ENCODE measurements around the gene CCDC154. TPM values are rescaled to one million over a fixed set of nuclear protein-coding genes. Genes with fewer than 3 reads are reported as not detected.

CCDC154 gene
- total and polyA plus RNA-seq, 2 of the 4 experiments (the other 2 are of a cell fraction): 0.09 TPM; not detected in 1

- 88% methylated on average over 3 of the region's 13 CpGs; no CpG with 5 or more reads in 1 of the 2 experiments for WGBS, 2 experiments (ENCODE audit: extremely low coverage in 2 of 2, insufficient read length in 1 of 2)
- no peak overlapping the region for H2AFZ ChIP-seq (replicated peaks; ENCODE audit: low read length, poor library complexity)
- in situ Hi-C loops (cut with MboI; ENCODE audit: low sequenced_read_pairs) (no loop called here), intact Hi-C loops (cut with micrococcal nuclease) (no loop called here), dilution Hi-C loops (cut with HindIII; ENCODE audit: low sequenced_read_pairs, unreplicated experiment) (no loop called here)
- H3K4me1 ChIP-seq (ENCODE audit: control insufficient read depth, insufficient read depth, low read length): no peaks in the 10 kb centered on the region
- no peak overlapping the region for H4K8ac ChIP-seq (ENCODE audit: low read depth in 2 of 2, low read length in 2 of 2)
- ChIA-PET POLR2A (ENCODE audit: unreplicated experiment) (no interaction called here), CTCF (no interaction called here)
- H3K4me2 ChIP-seq (ENCODE audit: low read depth, low read length): no peak overlapping the region
- no peak overlapping the region for H3K56ac ChIP-seq (ENCODE audit: extremely low read depth, insufficient read depth, low read length)
- H2AK9ac ChIP-seq (replicated peaks; ENCODE audit: low read depth, low read length, poor library complexity): peak overlapping the region; percentile 42
- no peak overlapping the region for H3K23ac ChIP-seq (ENCODE audit: low read depth, low read length)
- no peak overlapping the region for H2BK15ac ChIP-seq (ENCODE audit: low read depth, low read length)
- H2BK20ac ChIP-seq (ENCODE audit: low read depth, low read length): no peak overlapping the region
- DNase-seq (no peak), ATAC-seq (ENCODE audit: low read depth) (no peak)
- no peaks in the 10 kb centered on the region for H3K9me3 ChIP-seq (ENCODE audit: control insufficient read depth, insufficient read depth, low read length)
- H3K18ac ChIP-seq (ENCODE audit: low read depth, low read length): no peak overlapping the region
- no peak overlapping the region for H2BK5ac ChIP-seq (ENCODE audit: low read depth, low read length, poor library complexity, severe bottlenecking)
- H2BK120ac ChIP-seq (ENCODE audit: low read depth, low read length): no peak overlapping the region
- H3K79me1 ChIP-seq (ENCODE audit: low read depth in 1 of 2, low read length in 2 of 2): peaks cover 0 to 19% of the 10 kb centered on the region in 2 experiments; a peak in 3 of 4 replicates
- no peak overlapping the region for H3K27ac ChIP-seq (ENCODE audit: insufficient read depth, low read length)
- BruUV-seq (replicated peaks): no TSS peak
- no peak overlapping the region for H3K9ac ChIP-seq (ENCODE audit: low read depth, low read length)
- H4K91ac ChIP-seq (ENCODE audit: insufficient read depth, low read depth, low read length): no peak overlapping the region
- H3K36me3 ChIP-seq (ENCODE audit: control insufficient read depth, insufficient read depth, low read length): peaks cover 44% of the 10 kb centered on the region
- H3K4me3 ChIP-seq (ENCODE audit: insufficient read depth, low read depth, low read length): no peak overlapping the region
- no peak overlapping the region for H3K4ac ChIP-seq (ENCODE audit: low read depth, low read length)
- H4K5ac ChIP-seq (ENCODE audit: low read depth, low read length): no peak overlapping the region
- no peaks in the 10 kb centered on the region for H3K9me1 ChIP-seq (ENCODE audit: insufficient read depth, low read length)
- H2AK5ac ChIP-seq (ENCODE audit: low read depth, low read length): no peak overlapping the region
- TF ChIP-seq SMC3 (IDR thresholded peaks at IDR 0.05; ENCODE audit: low read depth, low read length) (no peak), RAD21 (IDR thresholded peaks at IDR 0.05; ENCODE audit: low read length) (no peak), MXI1 (IDR thresholded peaks at IDR 0.05; ENCODE audit: borderline replicate concordance, low read depth, low read length) (no peak), USF2 (IDR thresholded peaks at IDR 0.05; ENCODE audit: low read depth, low read length) (no peak), FOS (IDR thresholded peaks at IDR 0.05; ENCODE audit: low read depth, low read length) (no peak), CTCF (conservative IDR thresholded peaks at IDR 0.05; ENCODE audit: low read depth, low read length) (no peak), CEBPB (IDR thresholded peaks at IDR 0.05; ENCODE audit: low read depth, low read length) (peak; percentile 52)
- H3K14ac ChIP-seq (replicated peaks; ENCODE audit: low read depth, low read length): no peak overlapping the region
- H4K20me1 ChIP-seq (ENCODE audit: insufficient read depth, low read length): no peaks in the 10 kb centered on the region; the same call in 1 of the 2 replicates
- no peaks in the 10 kb centered on the region for H3K27me3 ChIP-seq (ENCODE audit: control insufficient read depth, insufficient read depth, low read length)
These were observed 42.6 kb downstream of the CCDC154 start for GRCh38 chr16:1401758-1402154.

All from IMR-90 (cell line).